T follicular helper cell (primary cell): Measurements from ENCODE around the gene REPS2.

Experiments used
- DNase-seq: peaks from one replicate; pipeline ENCODE4 v3.0.0-alpha.2; 2020; ENCODE audit warnings: low read depth

The REPS2 gene

DNA sequence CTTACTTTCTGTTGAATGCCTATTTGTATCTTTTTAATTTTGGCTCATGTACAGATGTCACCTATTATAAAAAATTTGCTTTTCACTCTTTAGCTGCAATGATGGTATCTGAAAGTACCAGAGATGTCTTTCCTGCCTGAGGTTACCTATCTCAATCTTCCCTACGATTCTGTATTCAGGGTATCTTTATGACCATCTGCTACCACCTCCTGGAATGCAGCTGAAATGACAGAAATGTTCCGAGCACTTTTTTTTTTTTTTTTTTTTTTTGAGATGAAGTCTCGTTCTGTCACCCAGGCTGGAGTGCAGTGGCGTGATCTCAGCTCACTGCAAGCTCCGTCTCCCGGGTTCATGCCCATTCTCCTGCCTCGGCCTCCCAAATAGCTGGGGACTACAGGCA, 136.4 kb downstream of the REPS2 start:
- no peak for DNase-seq

DNA sequence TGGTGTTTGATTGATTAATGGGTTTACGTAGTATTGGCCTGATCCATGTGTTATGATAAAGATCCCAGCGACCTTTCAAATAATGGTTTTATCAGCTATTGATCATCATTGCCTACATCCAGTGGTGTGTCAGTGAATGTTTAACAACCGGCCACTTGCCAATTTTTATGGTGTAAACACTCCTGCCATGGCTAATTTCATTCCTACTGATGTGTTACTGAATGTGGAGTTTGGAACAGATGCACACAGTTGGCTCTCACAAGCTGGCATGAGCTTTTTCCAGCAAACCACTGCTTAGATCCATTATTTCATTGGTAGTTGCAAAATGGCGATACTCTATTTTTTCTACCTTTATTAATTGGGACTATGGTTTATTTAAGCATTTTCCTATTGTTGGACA, 139.9 kb downstream of the REPS2 start:
- DNase-seq = no peak

DNA sequence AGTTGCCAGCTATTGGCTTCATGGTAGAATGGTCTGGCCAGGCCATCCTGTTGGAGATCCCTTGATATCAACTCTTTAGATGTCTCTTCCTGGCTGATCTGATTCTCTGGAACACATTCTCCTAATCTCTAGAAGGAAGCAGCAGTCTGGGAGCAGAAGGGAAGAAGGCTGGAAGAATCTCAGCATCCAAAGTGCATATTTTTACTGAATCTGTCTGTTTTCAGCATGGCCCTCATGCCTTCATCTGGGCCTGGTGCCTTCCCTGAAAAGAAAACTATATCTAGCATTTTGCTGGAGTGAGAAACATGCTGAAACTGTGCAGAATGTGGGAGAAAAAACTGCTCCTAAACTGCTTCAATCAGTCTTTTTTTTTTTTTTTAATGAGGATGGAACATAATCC, 148.7 kb downstream of the REPS2 start:
- DNase-seq = no peak

DNA sequence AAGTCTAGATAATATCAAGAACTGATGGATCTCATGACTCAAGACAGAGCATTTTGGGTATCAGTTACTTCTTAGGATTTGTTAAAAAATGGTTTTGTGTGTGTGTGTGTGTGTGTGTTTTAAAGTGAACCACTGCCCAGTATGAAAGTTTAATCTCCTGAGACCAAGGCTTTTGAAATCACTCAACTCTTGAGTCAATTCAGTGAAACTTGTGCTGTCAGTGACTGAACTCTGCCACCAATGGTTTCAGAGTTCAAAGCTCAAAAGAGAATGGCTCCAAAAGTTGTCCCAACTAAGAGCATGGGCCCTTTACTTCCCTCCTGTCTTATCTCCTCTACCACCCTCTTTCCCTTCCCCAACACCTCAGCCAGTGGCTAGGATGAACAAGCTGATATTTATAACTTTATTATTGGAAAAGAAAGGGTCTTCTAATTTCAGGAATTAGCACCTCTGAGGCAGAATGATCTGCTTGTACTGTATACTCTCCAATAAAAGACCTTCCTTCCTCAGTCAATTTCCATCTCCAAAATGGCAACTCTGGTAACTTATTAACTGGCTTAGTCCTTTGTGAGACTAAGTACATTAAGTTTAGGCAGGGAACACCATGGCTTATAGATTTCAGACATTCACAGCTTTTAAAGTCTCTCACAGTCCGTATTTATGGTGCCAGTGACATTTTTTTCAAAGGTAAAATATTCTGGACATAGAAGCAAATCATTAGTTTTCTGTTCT, 152.2 kb downstream of the REPS2 start:
- DNase-seq = no peak

DNA sequence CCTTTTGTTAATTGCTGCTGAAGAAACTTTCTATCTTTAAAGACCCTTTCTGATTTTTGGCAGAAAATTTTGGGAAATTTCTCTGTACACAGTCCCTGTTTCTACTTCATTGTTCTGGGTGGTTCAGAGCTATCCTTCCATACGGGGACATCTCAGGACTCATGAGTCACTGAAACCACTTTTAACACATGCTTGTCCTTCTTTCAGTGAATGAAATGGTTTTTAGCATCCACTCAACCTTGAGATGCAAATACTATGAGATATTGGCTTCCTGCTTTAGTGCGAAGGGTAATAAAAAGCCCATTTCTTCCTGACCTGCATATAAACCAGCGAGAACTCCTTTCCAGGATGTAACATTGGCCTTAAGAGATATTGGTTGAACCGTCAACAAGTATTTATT, 158.0 kb downstream of the REPS2 start:
- DNase-seq = no peak

DNA sequence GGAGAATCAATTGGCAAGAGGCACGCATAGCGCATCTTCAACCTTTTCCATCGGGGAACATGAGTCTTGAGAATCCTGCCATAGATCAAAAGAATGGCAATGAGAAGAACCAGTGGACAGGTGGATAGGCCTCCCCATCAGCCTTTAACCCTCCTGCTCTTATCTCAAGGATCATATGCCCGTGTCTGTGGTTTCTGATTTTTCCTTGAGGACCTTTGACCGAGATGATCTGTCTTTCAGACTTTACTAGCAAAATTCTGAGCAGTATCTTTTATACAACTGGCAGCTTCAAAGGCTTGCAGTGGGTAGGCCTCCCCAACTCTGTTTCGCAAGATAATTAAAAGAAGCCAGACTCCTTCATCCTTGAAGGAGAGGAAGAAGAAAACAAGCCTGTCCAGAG, 174.4 kb downstream of the REPS2 start:
- DNase-seq = no peak

DNA sequence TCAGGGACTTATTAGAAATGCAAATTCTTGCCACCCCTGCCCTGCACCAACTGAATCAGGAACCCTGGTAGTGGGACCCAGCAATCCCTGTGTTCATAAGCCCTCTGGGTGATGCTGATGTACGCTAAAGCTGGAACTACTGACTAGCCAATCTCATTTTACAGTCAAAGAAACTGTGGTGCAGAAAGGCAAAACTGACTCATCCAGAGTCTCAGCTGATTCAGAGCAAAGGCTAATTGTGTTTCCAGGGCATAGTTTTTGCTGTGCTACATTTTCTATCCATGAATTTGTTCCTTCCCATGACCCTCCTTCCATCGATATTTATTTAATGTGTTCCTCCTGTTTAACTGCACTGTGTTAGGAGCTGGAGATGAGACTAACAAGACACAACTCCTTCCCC, 207.5 kb downstream of the REPS2 start:
- DNase-seq = no peak

DNA sequence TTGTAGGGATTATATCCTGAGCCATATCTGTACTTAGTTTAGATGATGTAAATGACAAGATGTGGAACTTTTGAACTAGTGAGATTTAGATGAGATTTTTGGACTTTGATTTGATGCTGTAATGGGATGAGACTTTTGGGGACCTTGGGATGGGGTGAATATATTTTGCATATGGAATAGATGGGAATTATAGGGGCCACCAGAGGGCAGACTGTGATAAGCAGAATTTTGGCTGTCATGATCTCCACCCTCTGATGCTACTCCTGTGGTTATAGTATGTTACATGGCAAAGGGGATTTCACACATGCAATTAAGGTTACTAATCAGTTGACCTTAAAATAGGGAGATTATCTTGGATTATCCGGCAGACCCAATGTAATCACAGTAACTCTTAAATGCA, 214.5 kb downstream of the REPS2 start:
- DNase-seq = no peak

DNA sequence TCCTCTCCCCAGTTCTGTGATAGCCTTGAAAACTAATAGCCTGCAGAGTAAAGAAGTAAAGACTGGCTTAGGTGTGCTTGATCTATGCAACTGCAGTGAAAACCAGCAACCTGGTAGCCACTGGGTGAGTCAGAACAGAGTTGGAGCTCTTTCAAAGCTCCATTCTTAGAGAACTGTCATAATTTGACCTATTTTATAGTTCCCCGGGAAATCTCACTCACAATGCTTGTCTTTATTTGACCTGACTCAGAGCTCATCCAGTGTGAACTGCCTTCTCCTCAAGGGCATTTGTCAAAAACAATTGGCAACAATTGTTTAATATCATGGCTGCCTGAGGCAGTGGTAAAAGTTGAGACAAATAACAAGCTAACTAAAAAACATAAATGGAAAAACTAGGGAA, 215.5 kb downstream of the REPS2 start:
- no peak for DNase-seq

DNA sequence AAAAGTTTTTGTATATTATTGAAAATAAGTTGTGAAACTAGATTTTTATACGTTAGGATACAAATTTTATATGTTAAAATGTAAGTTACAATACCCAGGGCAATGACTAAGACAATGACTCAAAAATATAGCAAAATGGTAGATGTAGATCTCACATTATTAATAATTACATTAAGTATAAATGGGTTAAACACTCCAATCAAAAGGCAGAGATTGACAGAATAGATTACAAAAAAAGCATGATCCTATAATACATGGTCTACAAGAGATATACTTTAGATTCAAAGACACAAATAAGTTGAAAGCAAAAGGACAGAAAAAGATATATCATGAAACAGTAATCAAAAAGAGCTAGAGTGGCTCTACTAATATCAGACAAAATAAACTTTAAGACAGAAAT, 217.6 kb downstream of the REPS2 start:
- no peak for DNase-seq

DNA sequence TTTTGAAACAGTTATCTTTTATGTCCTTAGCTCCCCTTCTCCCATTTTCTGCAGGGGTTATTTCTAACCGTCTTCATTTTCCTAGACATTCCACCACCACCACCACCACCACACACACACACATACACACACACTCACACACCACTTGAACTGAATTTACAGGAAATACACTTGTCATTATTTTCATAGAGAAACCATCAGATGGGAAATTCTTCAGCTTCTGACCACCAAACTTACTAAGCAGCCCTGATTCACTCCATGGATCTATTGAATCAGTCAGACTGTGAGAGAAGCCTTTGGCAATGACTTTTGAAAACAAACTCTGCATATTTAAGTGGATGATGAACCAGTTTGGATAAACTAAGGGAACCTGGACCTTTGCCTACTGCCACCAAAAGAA, 218.5 kb downstream of the REPS2 start:
- DNase-seq = no peak

DNA sequence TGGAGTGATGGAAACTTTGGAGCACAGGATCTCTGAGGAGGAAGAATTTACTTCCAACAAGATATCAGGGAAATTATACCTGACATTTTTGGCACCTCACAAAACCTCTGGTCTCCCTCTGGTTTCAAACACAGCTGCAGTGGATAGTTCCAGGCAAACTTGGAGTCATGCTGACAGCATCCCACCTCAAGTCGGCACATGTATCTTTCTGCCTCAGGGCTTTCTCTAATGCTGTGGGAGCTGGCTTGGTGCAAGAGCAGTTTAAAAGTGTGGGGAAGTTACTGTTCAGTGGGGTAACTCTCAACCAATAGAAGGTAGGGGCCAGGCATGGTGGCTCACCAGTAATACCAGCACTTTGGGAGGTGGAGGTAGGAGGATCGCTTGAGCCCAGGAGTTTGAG, 221.5 kb downstream of the REPS2 start:
- no peak for DNase-seq

DNA sequence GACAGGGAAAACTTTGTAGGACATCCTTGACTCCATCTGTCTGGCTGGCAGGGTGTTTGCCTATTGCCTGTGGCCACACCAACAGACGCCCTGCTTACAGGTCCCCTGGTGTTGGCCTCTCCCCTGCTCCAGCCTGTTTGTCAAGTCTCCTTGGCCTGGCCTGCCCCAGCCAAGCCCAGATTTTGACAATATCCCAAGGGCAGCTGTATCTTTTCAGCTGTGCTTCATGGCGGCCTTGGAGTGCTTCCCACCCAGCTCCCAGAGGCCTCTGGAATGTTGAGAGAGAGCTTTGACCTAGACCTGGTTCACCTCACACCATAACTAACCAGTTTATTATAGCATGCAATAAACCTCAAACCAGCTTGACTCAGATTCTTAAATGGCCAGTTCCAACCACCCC, 224.5 kb downstream of the REPS2 start:
- DNase-seq = no peak

DNA sequence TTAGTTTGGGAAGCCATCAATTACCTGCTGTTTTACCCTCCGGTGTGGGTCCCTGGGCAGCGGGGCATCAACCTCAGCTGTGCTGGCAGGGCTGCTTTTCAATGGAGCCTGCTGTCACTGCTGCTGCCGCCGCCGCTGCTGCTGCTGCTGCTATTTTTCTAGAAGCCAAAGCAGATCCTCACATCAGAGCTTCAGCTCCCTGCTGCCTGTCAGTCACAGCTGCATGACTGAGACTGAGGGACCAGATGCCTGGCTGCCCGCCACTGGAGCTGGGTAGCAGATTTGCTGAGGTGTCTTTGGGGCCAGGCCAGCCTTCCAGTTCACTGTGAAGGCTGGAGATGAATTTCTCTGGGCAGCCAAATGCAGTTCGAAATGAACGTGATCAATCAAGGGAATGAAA, 228.2 kb downstream of the REPS2 start:
- no peak for DNase-seq

DNA sequence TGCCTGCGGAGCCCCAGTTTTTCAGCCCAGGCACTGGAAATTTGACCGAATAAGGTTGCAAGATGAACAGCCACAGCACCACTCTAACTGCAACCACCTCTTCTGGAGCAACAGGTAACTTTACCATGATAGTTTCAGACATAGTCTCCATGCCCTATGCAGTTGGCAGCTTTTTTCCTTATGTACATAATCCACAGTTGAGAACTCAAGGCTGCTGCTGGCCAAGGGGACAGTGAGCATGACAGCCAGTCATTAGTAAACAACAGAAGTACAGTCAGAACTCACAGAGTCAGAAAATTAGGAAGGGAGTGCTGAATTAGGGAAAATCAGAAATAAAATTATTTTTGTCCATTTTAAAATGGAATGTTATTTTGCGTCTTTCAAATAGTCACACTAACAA, 235.9 kb downstream of the REPS2 start:
- DNase-seq = no peak

DNA sequence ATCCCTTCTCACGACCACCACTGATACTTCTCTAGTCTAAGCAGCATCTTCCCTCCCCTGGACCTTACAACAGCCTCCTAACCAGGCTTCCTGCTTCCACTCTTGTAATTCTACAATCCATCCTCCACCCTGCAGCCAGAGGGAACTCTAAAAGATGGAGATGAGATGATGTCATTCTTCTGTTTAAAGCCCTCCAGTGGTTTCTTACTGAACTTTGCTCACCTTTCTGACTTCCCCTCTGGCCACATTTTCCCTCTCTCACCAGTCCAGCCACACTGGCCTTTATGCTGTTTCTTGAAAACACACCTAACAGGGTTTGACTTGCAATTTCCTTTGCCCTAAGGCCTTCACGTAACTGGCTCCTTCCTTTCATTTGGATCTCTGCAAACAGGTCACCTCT, 237.1 kb downstream of the REPS2 start:
- no peak for DNase-seq

DNA sequence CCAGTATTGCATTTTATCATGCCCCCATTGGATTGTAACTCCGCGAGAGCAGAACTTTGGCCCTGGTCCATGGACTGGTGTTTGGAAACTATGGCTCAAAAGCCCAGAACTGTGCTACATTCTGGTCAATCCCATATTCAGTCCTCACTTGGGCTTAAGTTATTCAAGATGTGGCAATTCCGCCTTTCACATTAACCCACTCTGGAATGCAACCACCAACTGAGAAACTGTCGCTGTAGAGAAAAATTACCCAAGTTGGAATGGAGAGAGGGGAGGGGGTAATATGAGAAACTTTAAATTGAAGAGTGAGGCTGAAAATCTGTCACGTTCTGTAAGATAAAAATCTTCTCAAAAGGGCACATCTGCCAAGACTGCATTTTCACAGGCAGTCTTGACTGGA, 239.0 kb downstream of the REPS2 start:
- DNase-seq = no peak

DNA sequence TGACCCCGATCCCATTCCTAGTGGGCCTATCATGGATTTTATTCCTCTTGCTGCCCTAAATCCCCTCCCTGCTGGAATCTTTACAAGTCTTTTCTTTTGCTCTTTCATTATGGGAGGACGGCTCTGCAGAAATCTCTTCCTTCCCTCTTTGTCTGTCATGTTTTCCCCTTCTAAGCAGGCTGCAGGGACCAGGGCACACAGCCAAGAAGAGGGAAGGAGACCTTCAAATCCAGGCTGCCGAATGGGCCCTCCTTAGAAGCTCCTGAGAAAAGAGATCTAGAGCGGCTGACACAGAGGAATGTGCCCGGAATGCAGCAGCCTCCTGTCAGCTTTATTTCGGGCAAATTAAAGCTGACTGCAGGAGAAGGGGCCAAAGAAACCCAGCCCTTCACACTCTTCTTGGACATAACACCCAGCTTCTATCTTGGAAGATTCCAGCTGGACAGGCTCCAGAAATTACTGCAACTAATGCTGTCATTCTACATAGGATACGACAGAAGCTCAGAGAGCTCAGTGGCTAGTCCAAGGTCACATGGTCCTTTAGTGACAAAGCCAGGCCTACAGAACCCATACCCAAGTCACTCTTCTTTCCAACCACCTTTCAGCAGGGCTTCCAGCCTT, 240.8 kb downstream of the REPS2 start:
- no peak for DNase-seq

DNA sequence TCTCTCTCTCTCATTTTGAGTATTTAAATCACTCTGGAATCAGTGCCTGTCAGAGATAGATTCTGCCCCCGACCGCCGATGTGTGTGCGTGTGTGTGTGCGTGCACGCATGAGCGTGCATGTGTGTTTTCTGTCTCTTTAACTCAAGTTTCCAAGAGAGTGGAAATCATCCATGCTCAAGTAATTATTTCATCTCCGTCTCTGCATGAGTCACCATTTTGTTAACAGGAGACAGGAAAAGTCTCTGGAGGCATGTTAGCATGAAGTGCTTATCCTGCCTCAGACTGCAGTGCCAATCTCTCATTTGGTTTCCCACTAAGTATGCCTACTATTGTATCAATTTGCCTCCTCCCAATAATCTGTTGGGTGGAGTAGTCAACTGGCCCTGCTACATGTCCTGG, 245.6 kb downstream of the REPS2 start:
- no peak for DNase-seq
